Gastrocnemius medialis (tissue), 4 donors: ENCODE data around the gene PSD.

Experiments
- POLR2A ChIP-seq, 2 donors: fragments of 450-650 bp; IDR thresholded peaks; one replicate each; pipeline ENCODE4 v1.6.1; 2017; ENCODE audit warnings: antibody characterized with exemption in 2 of 2, mild to moderate bottlenecking in 2 of 2, moderate library complexity in 2 of 2
- TF ChIP-seq, protein P1 (sequence below), 5 experiments: fragments of 450-650 bp in 3 of 5; fragments of 200-600 bp in 2 of 5; sonication (generic) in 2 of 5; IDR thresholded peaks in 4 of 5; conservative IDR thresholded peaks in 1 of 5; 1 replicate in 4 of 5; 2 replicates in 1 of 5; pipeline ENCODE4 v1.5.1; 2016 to 2019; ENCODE audit warnings: antibody characterized with exemption in 5 of 5, mild to moderate bottlenecking in 3 of 5, moderate library complexity in 3 of 5

DNA sequence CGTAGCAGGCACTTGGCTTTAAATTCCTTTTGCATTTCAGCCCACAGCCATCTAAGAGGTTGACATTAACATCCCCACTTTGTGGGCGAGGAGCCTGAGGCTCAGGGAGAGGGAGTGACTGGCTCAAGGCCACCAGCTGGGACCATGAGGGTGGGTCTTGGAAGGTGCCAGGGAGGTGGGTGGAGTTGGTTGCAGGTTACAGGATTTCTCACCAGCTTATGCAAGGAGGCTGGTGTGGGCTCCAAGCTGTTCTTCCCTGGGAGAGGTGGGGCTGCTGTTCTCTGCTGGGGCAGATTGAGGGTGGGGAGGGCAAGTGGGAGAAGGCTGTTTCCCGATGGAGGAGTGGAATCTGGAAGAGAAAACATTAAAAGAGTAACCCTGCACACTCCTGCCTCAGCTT lies 46.9 kb upstream of the PSD start:
- no peak for TF ChIP-seq POLR2A (IDR thresholded peaks at IDR 0.05)
- TF ChIP-seq, protein P1, sequence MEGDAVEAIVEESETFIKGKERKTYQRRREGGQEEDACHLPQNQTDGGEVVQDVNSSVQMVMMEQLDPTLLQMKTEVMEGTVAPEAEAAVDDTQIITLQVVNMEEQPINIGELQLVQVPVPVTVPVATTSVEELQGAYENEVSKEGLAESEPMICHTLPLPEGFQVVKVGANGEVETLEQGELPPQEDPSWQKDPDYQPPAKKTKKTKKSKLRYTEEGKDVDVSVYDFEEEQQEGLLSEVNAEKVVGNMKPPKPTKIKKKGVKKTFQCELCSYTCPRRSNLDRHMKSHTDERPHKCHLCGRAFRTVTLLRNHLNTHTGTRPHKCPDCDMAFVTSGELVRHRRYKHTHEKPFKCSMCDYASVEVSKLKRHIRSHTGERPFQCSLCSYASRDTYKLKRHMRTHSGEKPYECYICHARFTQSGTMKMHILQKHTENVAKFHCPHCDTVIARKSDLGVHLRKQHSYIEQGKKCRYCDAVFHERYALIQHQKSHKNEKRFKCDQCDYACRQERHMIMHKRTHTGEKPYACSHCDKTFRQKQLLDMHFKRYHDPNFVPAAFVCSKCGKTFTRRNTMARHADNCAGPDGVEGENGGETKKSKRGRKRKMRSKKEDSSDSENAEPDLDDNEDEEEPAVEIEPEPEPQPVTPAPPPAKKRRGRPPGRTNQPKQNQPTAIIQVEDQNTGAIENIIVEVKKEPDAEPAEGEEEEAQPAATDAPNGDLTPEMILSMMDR (IDR thresholded peaks at IDR 0.05 in 4 of 5, conservative IDR thresholded peaks at IDR 0.05 in 1 of 5), result no peak
